ENCODE data around the gene SRD5A2. TPM values are rescaled to one million over a fixed set of nuclear protein-coding genes. Genes with fewer than 3 reads are reported as not detected.

The SRD5A2 gene
- total and polyA plus RNA-seq, 8 donors: 0.05 TPM; not detected in 7

DNA sequence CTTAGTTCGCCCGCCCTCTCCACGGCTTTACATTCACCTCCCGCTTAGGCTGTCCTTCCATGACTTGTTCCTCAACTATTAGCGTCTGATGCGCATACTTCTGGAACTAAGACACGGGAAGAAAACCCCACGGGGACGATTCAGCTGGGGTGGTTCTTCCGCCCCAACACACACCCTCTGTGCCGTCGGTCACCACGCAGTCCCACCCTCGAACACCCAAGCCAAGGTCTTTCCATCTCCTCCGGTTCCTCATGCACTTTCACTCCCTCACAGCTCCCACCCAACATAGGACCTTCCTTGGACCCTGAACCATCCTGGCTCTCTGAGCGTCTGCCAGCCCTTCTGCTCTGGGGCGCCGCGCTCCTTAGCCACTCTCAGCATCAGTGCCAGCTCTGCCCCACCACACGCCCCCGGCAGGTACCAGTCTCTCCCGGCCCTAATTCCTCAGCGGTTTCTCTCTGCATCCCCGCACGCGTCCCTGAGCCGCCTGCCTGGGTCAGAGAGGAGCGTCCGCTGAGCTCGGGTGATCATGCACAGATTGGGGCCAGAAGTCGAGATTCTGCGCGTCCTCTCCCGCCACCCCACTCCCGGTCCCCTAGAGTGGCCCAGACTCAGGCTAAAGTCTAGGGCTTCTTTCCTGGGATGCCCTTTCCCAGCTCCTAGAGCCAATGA, 522 bp upstream of the SRD5A2 start:
- Histone ChIP-seq H3K4me3 (no peak overlapping the region), H3K9me3 (no peaks in the 10 kb centered on the region), H3K36me3 (no peaks in the 10 kb centered on the region), H3K27me3 (peaks cover 0 to 9% (median 7%) of the 10 kb centered on the region in 4 donors), H3K27ac (no peak overlapping the region), H3K4me1 (no peaks in the 10 kb centered on the region)
- DNase-seq: no peak
- TF ChIP-seq, protein P1, sequence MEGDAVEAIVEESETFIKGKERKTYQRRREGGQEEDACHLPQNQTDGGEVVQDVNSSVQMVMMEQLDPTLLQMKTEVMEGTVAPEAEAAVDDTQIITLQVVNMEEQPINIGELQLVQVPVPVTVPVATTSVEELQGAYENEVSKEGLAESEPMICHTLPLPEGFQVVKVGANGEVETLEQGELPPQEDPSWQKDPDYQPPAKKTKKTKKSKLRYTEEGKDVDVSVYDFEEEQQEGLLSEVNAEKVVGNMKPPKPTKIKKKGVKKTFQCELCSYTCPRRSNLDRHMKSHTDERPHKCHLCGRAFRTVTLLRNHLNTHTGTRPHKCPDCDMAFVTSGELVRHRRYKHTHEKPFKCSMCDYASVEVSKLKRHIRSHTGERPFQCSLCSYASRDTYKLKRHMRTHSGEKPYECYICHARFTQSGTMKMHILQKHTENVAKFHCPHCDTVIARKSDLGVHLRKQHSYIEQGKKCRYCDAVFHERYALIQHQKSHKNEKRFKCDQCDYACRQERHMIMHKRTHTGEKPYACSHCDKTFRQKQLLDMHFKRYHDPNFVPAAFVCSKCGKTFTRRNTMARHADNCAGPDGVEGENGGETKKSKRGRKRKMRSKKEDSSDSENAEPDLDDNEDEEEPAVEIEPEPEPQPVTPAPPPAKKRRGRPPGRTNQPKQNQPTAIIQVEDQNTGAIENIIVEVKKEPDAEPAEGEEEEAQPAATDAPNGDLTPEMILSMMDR (IDR thresholded peaks at IDR 0.05): no peak
- no peak for FAIRE-seq
- WGBS, 2 donors: 32 to 44% methylated on average over 32 to 35 of the region's 35 CpGs
- no peak for ATAC-seq
- intact Hi-C loops (cut with DNase I): no loop called here

DNA sequence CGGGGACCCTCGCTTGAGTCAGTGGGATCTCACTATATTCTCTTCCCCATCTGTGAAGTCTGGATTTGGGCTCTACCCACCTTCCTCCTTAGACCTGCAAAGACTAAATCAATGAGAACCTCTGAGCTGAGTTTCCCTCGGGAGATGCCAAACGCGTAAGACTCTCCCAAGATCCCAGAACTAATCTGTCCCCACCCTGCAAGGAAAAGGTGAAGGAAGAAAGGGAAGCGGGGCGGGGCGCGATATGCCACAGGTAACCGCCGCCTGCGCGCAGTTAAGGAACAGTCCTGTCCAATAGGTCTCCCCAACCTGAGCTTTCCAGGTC, 780 bp downstream of the SRD5A2 start:
- H3K9me3 ChIP-seq: no peaks in the 10 kb centered on the region
- no peaks in the 10 kb centered on the region for H3K4me1 ChIP-seq
- TF ChIP-seq, protein P1 (IDR thresholded peaks at IDR 0.05): no peak
- no peak for FAIRE-seq
- WGBS, 2 donors: 2 to 3% methylated on average over 13 of the region's 13 CpGs
- H3K4me3 ChIP-seq: no peak overlapping the region
- no peaks in the 10 kb centered on the region for H3K36me3 ChIP-seq
- intact Hi-C loops (cut with DNase I): no loop called here
- no peak for DNase-seq
- peaks cover 0 to 9% (median 7%) of the 10 kb centered on the region in 4 donors for H3K27me3 ChIP-seq
- ATAC-seq: no peak
- H3K27ac ChIP-seq: no peak overlapping the region

DNA sequence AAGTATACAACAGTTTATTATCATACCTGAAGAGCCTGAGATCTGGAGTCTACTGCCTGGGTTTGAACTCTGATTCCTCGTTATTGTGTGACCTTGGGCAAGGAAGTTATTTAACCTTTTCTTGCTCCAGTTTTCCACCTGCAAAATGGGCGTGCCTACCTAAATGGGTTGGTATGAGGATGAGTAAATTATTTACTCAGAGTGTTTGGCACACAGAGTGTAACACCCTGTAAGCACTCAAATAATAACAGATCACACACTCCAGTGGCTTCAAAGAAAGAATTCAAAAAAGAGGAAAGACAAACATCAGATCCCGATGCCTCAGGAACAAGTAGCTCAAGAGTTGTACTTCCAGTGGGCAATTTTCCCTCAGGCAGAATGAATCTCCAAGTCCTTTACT, 2.4 kb downstream of the SRD5A2 start:
- no peaks in the 10 kb centered on the region for H3K9me3 ChIP-seq
- TF ChIP-seq, protein P1 (IDR thresholded peaks at IDR 0.05): no peak
- no peak for ATAC-seq

DNA sequence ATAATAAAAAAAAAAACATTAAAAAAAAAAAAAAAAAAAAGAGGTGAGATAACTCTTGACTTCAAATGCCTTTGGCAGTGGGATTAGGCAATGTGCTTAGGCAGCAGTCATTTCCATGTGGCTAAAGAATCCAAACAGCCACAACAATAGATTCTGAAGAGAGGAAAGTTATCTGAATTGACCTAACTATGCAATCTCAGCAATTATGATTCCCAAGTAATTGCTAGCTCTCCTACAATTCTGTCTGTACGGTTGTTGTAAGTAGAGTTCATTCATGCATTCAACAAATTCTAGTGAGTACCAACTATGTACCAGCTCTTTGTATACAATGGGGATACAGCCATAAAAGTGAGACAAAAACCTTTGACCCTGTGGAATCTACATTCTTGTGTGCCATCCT, 3.6 kb downstream of the SRD5A2 start:
- Histone ChIP-seq H3K4me3 (no peak overlapping the region), H3K27ac (no peak overlapping the region), H3K36me3 (no peaks in the 10 kb centered on the region), H3K9me3 (no peaks in the 10 kb centered on the region), H3K27me3 (peaks cover 0 to 9% (median 7%) of the 10 kb centered on the region in 4 donors), H3K4me1 (no peaks in the 10 kb centered on the region)
- WGBS, 2 donors: 43 to 67% methylated on average over 1 of the region's 1 CpG
- intact Hi-C loops (cut with DNase I): no loop called here
- ATAC-seq: no peak
- TF ChIP-seq, protein P1 (IDR thresholded peaks at IDR 0.05): no peak
- no peak for DNase-seq
- no peak for FAIRE-seq

More for the DNA sequence above, 2.4 kb downstream of the SRD5A2 start:
- WGBS, 2 donors: 13 to 16% methylated on average over 3 of the region's 3 CpGs
- FAIRE-seq: no peak
- peaks cover 0 to 9% (median 7%) of the 10 kb centered on the region in 4 donors for H3K27me3 ChIP-seq
- H3K36me3 ChIP-seq: no peaks in the 10 kb centered on the region
- no peaks in the 10 kb centered on the region for H3K4me1 ChIP-seq
- no peak for DNase-seq
- H3K4me3 ChIP-seq: no peak overlapping the region
- intact Hi-C loops (cut with DNase I): no loop called here
- H3K27ac ChIP-seq: no peak overlapping the region

DNA sequence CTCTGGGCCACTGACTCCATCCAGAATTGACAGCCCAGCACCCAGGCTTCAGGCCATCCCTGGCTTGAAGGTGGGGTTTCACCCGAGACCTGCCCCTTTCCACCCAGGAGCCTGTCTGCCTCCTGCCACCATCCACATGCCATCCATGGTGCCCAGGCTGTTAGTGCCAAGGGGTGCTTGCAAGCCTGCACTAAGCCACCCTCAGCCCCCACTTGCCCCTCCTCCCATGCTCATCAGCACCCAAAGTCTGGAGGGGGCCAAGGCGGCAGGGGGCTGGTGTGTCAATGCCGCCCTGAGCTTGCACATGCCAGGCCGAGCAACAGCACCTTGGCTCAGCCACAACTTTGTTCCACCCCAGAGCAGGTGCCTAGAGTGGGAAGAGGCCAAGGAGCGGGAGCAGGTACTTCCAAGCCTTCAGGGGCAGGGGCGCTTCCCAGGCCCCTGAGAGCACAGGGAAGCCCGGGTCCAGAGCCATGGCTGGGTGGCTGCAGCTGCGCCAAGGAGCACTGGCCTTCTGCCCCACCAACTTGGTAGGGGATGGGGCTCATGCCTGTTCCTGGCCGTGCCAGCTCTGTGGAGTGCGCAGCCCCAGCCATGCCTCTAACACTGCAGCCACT, 12.0 kb downstream of the SRD5A2 start:
- H3K27me3 ChIP-seq: no peaks in the 10 kb centered on the region
- H3K4me3 ChIP-seq: no peak overlapping the region
- no peaks in the 10 kb centered on the region for H3K4me1 ChIP-seq
- ATAC-seq (no peak), FAIRE-seq (no peak), DNase-seq (peak in 1 of 6 donors; percentile 39)
- H3K36me3 ChIP-seq: no peaks in the 10 kb centered on the region
- WGBS, 2 donors: 77 to 87% methylated on average over 9 to 10 of the region's 10 CpGs
- no peak overlapping the region for H3K27ac ChIP-seq
- intact Hi-C loops (cut with DNase I): no loop called here
- no peaks in the 10 kb centered on the region for H3K9me3 ChIP-seq
- TF ChIP-seq, protein P1 (IDR thresholded peaks at IDR 0.05): no peak

All from pancreas (tissue), 10 donors.